Endothelial cell (in vitro differentiated cells): Measurements from ENCODE around the gene PYGO2. TPM values are rescaled to one million over a fixed set of nuclear protein-coding genes. Genes with fewer than 3 reads are reported as not detected.
A peak's percentile ranks its signal among the peaks of the same experiment; 100 is the strongest.

ENCODE experiments used
- DNase-seq: peaks from one replicate; pipeline ENCODE4 v3.0.0; 2021; ENCODE audit warnings: low spot score
- H3K27ac Mint-ChIP-seq: one replicate; pipeline ENCODE4 v1.8.0; 2021; ENCODE audit warnings: mixed read lengths, inconsistent platforms; ENCODE audit not compliant: unreplicated experiment
- H3K27me3 Mint-ChIP-seq: one replicate; pipeline ENCODE4 v1.8.0; 2021; ENCODE audit warnings: mild to moderate bottlenecking, moderate library complexity, mixed read lengths, inconsistent platforms; ENCODE audit not compliant: unreplicated experiment
- H3K36me3 Mint-ChIP-seq: one replicate; pipeline ENCODE4 v1.8.0; 2021; ENCODE audit warnings: mild to moderate bottlenecking, low read depth, mixed read lengths, inconsistent platforms; ENCODE audit not compliant: unreplicated experiment
- H3K4me1 Mint-ChIP-seq: one replicate; pipeline ENCODE4 v1.8.0; 2021; ENCODE audit warnings: mild to moderate bottlenecking, mixed read lengths, inconsistent platforms; ENCODE audit not compliant: unreplicated experiment
- H3K4me3 Mint-ChIP-seq: one replicate; pipeline ENCODE4 v1.8.0; 2021; ENCODE audit warnings: mild to moderate bottlenecking, mixed read lengths, inconsistent platforms; ENCODE audit not compliant: unreplicated experiment
- H3K9me3 Mint-ChIP-seq: one replicate; pipeline ENCODE4 v1.8.0; 2021; ENCODE audit warnings: mixed read lengths, inconsistent platforms; ENCODE audit not compliant: unreplicated experiment
- total RNA-seq: library from RNA; stranded (reverse); fragmentation: NEBNext Ultra II Directional; extraction: Animal tissue kit (Norgen Biotek cat#: 25700); gene quantifications from one replicate; pipeline ENCODE4 v1.2.1, GENCODE V29; 2021; ENCODE audit not compliant: unreplicated experiment
- TF ChIP-seq, protein P1 (sequence below): fragments of 200-600 bp; sonication (generic); IDR thresholded peaks from one replicate; pipeline ENCODE4 v1.5.0; 2021; ENCODE audit warnings: antibody characterized with exemption; ENCODE audit not compliant: unreplicated experiment

The PYGO2 gene
- total RNA-seq, 1 donor from 2014 or later = 49.8 TPM

DNA sequence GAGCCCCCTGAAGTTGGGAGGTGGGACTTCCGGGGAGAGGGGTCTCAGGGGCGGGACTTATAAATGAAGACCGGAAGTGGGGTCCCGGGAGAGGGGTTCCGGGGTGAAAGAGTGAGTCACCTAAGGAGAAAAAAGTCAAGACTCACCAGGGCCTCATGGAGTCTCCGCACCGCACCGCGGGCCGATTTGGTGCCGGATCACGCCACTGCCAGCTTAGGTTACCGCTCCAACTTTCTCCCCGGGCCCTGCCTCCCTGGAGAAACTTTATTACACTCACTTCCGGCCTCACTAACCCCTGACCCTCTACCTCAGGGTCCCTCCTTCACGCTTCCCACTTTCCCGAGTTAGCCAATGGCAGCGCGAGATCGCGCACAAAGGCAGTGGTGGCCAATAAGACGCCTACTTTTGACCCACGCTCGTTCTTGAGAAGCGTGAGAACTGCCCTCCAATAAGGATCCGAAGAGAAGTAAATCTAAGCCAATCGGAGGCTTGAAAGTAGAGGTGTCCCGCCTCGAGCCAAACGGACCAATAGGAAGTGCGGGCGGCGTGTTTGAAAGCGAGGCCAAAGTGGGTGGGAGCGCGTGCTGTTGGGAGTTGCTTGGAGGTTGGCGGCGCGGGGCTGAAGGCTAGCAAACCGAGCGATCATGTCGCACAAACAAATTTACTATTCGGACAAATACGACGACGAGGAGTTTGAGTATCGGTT is 12.7 kb upstream of the PYGO2 start, which contains the start of gene CKS1B:
TSS of gene CKS1B (plus strand) at position 580 of the 706 bp plus-strand sequence. CDS start at position 645, 65 bp downstream.
- DNase-seq = peak; percentile 91
- Mint-ChIP-seq H3K27me3 (peaks cover 23% of the 10 kb centered on the region), H3K4me3 (no peak within 1 kb of the TSS), H3K27ac (no peak within 1 kb of the TSS), H3K4me1 (peaks cover 27% of the 10 kb centered on the region), H3K36me3 (peaks cover 18% of the 10 kb centered on the region), H3K9me3 (no peaks in the 10 kb centered on the region)
- TF ChIP-seq, protein P1, sequence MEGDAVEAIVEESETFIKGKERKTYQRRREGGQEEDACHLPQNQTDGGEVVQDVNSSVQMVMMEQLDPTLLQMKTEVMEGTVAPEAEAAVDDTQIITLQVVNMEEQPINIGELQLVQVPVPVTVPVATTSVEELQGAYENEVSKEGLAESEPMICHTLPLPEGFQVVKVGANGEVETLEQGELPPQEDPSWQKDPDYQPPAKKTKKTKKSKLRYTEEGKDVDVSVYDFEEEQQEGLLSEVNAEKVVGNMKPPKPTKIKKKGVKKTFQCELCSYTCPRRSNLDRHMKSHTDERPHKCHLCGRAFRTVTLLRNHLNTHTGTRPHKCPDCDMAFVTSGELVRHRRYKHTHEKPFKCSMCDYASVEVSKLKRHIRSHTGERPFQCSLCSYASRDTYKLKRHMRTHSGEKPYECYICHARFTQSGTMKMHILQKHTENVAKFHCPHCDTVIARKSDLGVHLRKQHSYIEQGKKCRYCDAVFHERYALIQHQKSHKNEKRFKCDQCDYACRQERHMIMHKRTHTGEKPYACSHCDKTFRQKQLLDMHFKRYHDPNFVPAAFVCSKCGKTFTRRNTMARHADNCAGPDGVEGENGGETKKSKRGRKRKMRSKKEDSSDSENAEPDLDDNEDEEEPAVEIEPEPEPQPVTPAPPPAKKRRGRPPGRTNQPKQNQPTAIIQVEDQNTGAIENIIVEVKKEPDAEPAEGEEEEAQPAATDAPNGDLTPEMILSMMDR = no peak

DNA sequence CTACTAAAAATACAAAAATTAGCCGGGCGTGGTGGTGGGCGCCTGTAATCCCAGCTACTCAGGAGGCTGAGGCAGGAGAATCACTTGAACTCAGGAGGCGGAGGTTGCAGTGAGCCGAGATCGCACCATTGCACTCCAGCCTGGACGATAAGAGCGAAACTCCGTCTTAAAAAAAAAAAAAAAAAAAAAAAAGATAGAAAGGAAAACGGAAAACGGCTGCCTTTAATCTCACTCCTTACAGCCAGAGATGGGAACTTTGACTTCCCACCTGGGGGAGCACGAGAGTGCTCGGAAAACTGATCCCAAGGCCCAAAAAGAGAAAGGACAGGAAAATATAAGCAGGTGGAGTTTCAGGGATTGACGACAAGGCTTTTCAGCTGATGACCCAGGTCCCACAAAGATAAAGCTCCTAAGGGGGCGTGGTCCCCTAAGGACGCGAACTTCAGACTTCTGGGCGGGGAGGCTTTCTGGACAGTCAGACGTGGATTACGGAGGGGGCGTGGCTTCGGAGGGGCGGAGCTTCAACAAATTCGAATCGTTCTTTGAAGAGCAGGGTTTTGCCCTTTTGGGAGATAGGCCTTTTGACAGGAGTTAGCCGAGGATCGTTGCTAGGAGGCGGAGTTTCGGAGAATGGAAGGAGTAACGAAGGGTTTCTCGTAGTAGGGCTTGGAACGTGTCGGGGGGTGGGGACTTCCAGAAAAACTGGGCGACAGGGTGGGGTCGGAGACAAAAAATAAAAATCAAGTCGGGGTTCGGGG is 11.9 kb upstream of the PYGO2 start:
- H3K4me3 Mint-ChIP-seq = no peak overlapping the region
- TF ChIP-seq, protein P1 = no peak
- peaks cover 24% of the 10 kb centered on the region for H3K36me3 Mint-ChIP-seq
- DNase-seq = peak; percentile 94
- no peaks in the 10 kb centered on the region for H3K9me3 Mint-ChIP-seq
- peaks cover 27% of the 10 kb centered on the region for H3K27me3 Mint-ChIP-seq
- no peak overlapping the region for H3K27ac Mint-ChIP-seq
- H3K4me1 Mint-ChIP-seq = peaks cover 33% of the 10 kb centered on the region

DNA sequence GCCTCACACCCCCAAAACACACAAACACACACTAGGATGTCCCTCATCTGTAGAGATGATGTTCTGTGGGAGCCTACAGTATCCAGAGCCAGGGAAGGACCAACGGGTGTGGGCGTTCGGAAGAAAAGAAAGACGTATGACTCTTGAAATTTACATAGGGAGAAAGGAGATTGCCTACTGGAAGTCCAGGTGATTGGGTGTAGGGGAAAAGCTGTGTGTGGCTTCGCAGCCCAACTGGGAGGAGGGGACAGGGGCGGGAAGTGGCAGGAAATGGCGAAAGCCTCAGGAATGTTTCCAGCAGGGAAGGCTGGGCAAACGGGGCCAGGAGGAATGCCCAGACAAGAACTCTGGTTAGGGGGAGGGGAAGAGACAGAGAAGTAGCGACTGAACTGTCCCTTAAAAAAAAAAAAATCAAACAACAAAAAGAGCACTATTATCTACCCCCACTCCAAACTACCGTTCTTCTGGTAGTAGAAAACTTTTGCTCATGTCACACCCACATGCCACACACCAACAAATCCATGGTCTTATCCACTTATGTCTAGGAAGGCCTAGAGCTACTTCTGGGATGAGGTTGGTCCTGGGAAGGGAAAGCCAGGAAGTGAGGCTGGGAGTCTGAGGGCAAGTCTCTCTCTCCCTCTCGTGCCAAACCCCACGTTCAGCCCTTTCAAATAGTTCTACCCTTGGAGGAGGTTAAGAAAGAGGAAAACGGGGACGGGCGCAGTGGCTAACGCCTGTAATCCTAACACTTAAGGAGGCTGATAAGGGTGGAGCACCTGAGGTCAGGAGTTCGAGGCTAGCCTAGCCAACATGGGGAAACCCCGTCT is 11.1 kb upstream of the PYGO2 start:
- peaks cover 31% of the 10 kb centered on the region for H3K36me3 Mint-ChIP-seq
- H3K27me3 Mint-ChIP-seq = peaks cover 33% of the 10 kb centered on the region
- H3K4me1 Mint-ChIP-seq = peaks cover 41% of the 10 kb centered on the region
- no peak overlapping the region for H3K4me3 Mint-ChIP-seq
- H3K9me3 Mint-ChIP-seq = no peaks in the 10 kb centered on the region
- no peak overlapping the region for H3K27ac Mint-ChIP-seq
- DNase-seq = peak; percentile 79
- TF ChIP-seq, protein P1 = no peak

DNA sequence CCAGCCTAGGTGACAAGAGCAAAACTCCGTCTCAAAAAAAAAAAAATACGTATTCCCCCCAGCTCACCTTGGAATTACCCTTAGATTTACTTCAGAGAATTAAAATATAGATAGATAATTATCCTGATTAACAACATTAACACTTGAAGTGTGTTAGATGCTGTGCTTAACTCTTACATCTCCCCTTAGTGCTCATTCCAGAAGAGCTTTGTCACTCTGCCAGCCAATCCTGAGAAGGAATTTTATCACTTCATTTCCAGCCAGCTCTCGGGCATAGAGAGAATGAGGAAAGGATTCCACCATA is 10.6 kb upstream of the PYGO2 start:
- no peak for DNase-seq
- H3K4me3 Mint-ChIP-seq = no peak overlapping the region
- H3K9me3 Mint-ChIP-seq = no peaks in the 10 kb centered on the region
- H3K27me3 Mint-ChIP-seq = peaks cover 35% of the 10 kb centered on the region
- no peak overlapping the region for H3K27ac Mint-ChIP-seq
- H3K4me1 Mint-ChIP-seq = peaks cover 47% of the 10 kb centered on the region
- TF ChIP-seq, protein P1 = no peak
- H3K36me3 Mint-ChIP-seq = peaks cover 35% of the 10 kb centered on the region
